Gastroesophageal sphincter (tissue), 4 donors: ENCODE data around the gene GORAB. TPM values are rescaled to one million over a fixed set of nuclear protein-coding genes. Genes with fewer than 3 reads are reported as not detected.
A peak's percentile ranks its signal among the peaks of the same experiment; 100 is the strongest.

ENCODE experiments used
- ATAC-seq: fragments of 150-250 bp; one replicate; pipeline ENCODE4 v1.9.1; 2016; ENCODE audit warnings: mild to moderate bottlenecking, moderate library complexity
- H3K27ac ChIP-seq, 4 donors: fragments of 200-600 bp; sonication (generic) in 3 of 4; 1 replicate in 3 of 4; 2 replicates in 1 of 4; pipeline ENCODE4 v1.5.1; 2016 to 2019
- H3K27me3 ChIP-seq: fragments of 200-600 bp; sonication (generic); one replicate; pipeline ENCODE4 v1.5.1; 2019
- H3K36me3 ChIP-seq, 2 donors: fragments of 200-600 bp; sonication (generic); one replicate each; pipeline ENCODE4 v1.5.1; 2019; ENCODE audit warnings: control low read depth in 1 of 2
- H3K4me1 ChIP-seq, 3 donors: fragments of 200-600 bp; sonication (generic); 1 replicate in 2 of 3; 2 replicates in 1 of 3; pipeline ENCODE4 v1.5.1; 2016 to 2019; ENCODE audit warnings: control low read depth in 2 of 3
- H3K4me3 ChIP-seq, 2 donors: fragments of 200-600 bp; sonication (generic); one replicate each; pipeline ENCODE4 v1.5.1; 2019; ENCODE audit warnings: mild to moderate bottlenecking in 1 of 2, moderate library complexity in 1 of 2
- H3K9me3 ChIP-seq, 3 donors: fragments of 200-600 bp; sonication (generic); one replicate each; pipeline ENCODE4 v1.5.1; 2017 to 2019; ENCODE audit warnings: control low read depth in 2 of 3
- CTCF ChIP-seq, 4 experiments: fragments of 200-600 bp in 2 of 4; fragments of 450-650 bp in 2 of 4; sonication (generic) in 1 of 4; IDR thresholded peaks; one replicate each; pipeline ENCODE4 v1.5.1; 2017 to 2019; ENCODE audit warnings: antibody characterized with exemption in 4 of 4, mild to moderate bottlenecking in 2 of 4, moderate library complexity in 2 of 4
- EP300 ChIP-seq: sonication (generic); formaldehyde crosslinking; IDR thresholded peaks from one replicate; pipeline ENCODE4 v1.6.1; 2017; ENCODE audit warnings: antibody characterized with exemption, mild to moderate bottlenecking
- POLR2A ChIP-seq, 2 donors: fragments of 450-650 bp; IDR thresholded peaks; one replicate each; pipeline ENCODE4 v1.6.1; 2017; ENCODE audit warnings: antibody characterized with exemption in 2 of 2, mild to moderate bottlenecking in 2 of 2, moderate library complexity in 1 of 2
- POLR2AphosphoS5 ChIP-seq: sonication (generic); formaldehyde crosslinking; IDR thresholded peaks from one replicate; pipeline ENCODE4 v1.6.1; 2017; ENCODE audit warnings: antibody characterized with exemption
- whole genome bisulfite sequencing, 2 donors: methylation state at CpG; one replicate each; pipeline ENCODE4 v1.1.5; 2018; ENCODE audit warnings: low coverage in 1 of 2; 5-methylcytosine and 5-hydroxymethylcytosine counted together
- total RNA-seq, 4 donors: library from RNA; depleted of rRNA; stranded (reverse); fragments of >200 nt; gene quantifications; one replicate each; pipeline ENCODE4 v1.1.0, GENCODE V29; 2016

GORAB gene
- total RNA-seq, 4 donors from 2014 or later = 5.9 to 18.0 (median 8.8) TPM

- Histone ChIP-seq H3K36me3 (no peaks in the 10 kb centered on the region), H3K27me3 (peaks cover 8% of the 10 kb centered on the region), H3K9me3 (no peaks in the 10 kb centered on the region), H3K4me1 (no peaks in the 10 kb centered on the region), H3K27ac (no peak overlapping the region), H3K4me3 (no peak overlapping the region)
- no peak for ATAC-seq
- no peak for TF ChIP-seq POLR2AphosphoS5
Measured at GRCh38 chr1:170521818-170522217, 10.1 kb upstream of the GORAB start.

DNA sequence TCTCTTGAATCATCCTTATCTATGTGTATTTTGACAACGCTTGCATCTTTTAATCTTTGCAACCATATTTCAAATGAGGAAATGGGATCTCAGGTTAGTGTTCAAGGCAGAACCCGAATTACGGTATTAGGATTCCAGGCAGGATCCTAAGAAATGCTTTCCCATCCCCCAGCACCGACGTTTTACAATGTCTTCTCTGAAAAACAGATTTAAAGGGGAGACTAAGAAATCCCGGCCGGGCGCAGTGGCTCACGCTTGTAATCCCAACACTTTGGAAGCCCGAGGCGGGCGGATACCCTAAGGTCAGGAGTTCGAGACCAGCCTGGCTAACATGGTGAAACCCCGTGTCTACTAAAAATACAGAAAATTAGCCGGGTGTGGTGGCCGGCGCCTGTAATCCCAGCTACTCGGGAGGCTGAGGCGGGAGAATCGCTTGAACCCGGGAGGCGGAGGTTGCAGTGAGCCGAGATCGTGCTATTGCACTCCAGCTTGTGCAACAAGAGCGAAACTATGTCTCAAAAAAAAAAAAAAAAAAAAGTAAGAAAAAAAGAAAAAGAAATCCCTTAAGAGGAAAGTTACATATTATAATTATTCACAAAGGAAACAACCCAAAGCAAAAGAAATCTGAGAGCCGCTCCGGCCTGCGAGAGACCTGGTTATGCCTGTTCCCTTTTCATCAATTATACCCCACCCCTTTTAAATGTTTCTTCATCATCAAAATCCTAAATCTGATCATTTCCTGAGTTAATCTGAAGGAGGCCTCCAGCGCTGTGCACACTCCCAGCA is 801 bp upstream of the GORAB start:
- 13 to 35% methylated on average over 7 to 25 of the region's 29 CpGs for WGBS, 2 donors
- no peak for ATAC-seq
- TF ChIP-seq CTCF (IDR thresholded peaks at IDR 0.05) (no peak), POLR2AphosphoS5 (no peak), POLR2A (IDR thresholded peaks at IDR 0.05) (no peak), EP300 (no peak)

DNA sequence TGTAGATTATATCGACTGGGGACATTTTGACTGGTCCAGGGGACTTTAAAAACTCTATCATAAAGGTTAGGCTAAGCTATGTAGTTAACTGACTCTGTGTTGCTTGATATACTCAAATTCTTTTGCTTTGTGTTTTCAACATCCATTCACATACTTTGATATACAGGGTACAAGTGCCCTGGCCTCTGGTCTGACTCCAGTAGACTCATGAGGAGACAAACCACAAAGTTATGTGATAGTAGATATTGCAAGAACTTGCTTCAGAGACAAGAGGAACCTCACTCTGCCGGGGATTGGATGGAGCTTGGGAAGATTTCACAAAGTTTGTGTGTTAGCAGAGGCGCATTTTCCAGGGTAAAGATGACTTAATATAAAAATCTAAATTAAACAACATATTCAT is 1.3 kb downstream of the GORAB start:
- H3K27me3 ChIP-seq = no peaks in the 10 kb centered on the region
- TF ChIP-seq CTCF (IDR thresholded peaks at IDR 0.05) = no peak
- no peak for TF ChIP-seq POLR2A (IDR thresholded peaks at IDR 0.05)
- no peak overlapping the region for H3K4me3 ChIP-seq
- no peaks in the 10 kb centered on the region for H3K36me3 ChIP-seq
- H3K4me1 ChIP-seq = peaks cover 0 to 28% (median 11%) of the 10 kb centered on the region in 3 donors
- ATAC-seq = no peak
- H3K9me3 ChIP-seq = no peaks in the 10 kb centered on the region
- WGBS, 2 donors = 88 to 89% methylated on average over 3 of the region's 3 CpGs
- no peak overlapping the region for H3K27ac ChIP-seq

More for the DNA sequence above, 801 bp upstream of the GORAB start:
- peak overlapping the region; percentile 69 to 89 for H3K4me3 ChIP-seq
- no peaks in the 10 kb centered on the region for H3K27me3 ChIP-seq
- H3K36me3 ChIP-seq = no peaks in the 10 kb centered on the region
- H3K4me1 ChIP-seq = peaks cover 0 to 19% (median 4%) of the 10 kb centered on the region in 3 donors
- H3K9me3 ChIP-seq = no peaks in the 10 kb centered on the region
- H3K27ac ChIP-seq = peak overlapping the region; percentile 83 to 95 (median 89)

DNA sequence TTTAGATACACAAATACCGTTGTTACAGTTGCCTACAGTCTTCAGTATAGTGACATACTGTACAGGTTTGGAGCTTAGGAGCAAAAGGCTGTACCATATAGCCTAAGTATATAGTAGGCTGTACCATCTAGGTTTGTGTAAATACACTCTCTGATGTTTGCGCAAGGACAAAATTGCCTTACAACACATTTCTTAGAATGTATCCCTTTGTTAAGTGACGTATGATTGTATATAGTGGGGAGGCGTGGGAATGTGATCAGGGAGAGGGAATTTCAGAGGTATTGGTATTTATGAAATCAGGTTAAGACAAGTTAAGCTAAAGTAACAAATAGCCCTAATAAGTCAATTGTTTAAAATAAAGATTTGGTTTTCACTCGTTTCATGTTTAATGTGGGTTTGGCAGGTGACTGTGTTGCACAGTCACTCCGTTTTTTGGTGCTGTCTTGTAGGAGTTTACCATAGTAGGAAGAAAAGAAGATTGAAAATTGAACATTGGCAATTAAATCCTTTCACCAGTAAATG is 2.7 kb downstream of the GORAB start:
- no peak for ATAC-seq
- H3K4me1 ChIP-seq = peaks cover 0 to 28% (median 11%) of the 10 kb centered on the region in 3 donors

DNA sequence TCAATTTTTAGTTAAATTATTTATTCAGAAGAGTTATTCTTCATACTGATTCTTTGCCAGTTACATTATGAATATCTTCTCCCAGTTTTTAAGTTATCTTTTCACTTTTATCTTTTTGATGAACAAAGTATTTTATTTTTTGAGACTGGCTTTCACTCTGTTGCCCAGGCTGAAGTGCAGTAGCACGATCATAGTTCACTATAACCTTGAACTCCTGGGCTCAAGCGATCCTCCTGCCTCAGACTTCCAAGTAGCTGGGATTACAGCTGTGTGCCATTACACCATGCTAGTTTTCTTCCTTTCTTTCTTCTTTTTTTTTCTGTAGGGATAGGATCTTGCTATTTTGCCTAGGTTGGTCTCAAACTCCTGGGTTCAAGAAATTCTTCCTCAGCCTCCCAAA is 3.5 kb downstream of the GORAB start:
- Histone ChIP-seq H3K27ac (no peak overlapping the region), H3K4me3 (no peak overlapping the region), H3K27me3 (no peaks in the 10 kb centered on the region), H3K36me3 (peaks cover 0 to 16% of the 10 kb centered on the region in 2 donors), H3K4me1 (peaks cover 0 to 28% (median 11%) of the 10 kb centered on the region in 3 donors), H3K9me3 (no peaks in the 10 kb centered on the region)
- no peak for ATAC-seq
- no peak for TF ChIP-seq EP300
- no peak for TF ChIP-seq POLR2AphosphoS5
- no peak for TF ChIP-seq POLR2A (IDR thresholded peaks at IDR 0.05)
- TF ChIP-seq CTCF (IDR thresholded peaks at IDR 0.05) = no peak
- 88 to 93% methylated on average over 2 of the region's 2 CpGs for WGBS, 2 donors

More for the DNA sequence above, 2.7 kb downstream of the GORAB start:
- H3K36me3 ChIP-seq = peaks cover 0 to 8% of the 10 kb centered on the region in 2 donors
- H3K9me3 ChIP-seq = no peaks in the 10 kb centered on the region
- no peak overlapping the region for H3K27ac ChIP-seq
- no peak overlapping the region for H3K4me3 ChIP-seq
- TF ChIP-seq EP300 (no peak), CTCF (IDR thresholded peaks at IDR 0.05) (no peak), POLR2AphosphoS5 (no peak), POLR2A (IDR thresholded peaks at IDR 0.05) (no peak)
- WGBS, 2 donors = 67 to 80% methylated on average over 2 to 5 of the region's 6 CpGs
- no peaks in the 10 kb centered on the region for H3K27me3 ChIP-seq
